Measurements from ENCODE around the gene ZNRF3. TPM values are rescaled to one million over a fixed set of nuclear protein-coding genes. Genes with fewer than 3 reads are reported as not detected.

The ZNRF3 gene
- total and polyA plus RNA-seq, 4 donors = 8.9 to 13.0 (median 11.3) TPM

GRCh38 chr22:28893810-28894209 is 10.4 kb downstream of the ZNRF3 start:
- Histone ChIP-seq H3K4me3 (ENCODE audit: low read depth, low read length) (no peak overlapping the region), H3K27me3 (ENCODE audit: control insufficient read depth, insufficient read depth, low read length) (no peaks in the 10 kb centered on the region), H3K27ac (ENCODE audit: low read depth, low read length) (no peak overlapping the region), H3K36me3 (ENCODE audit: control insufficient read depth, insufficient read depth, low read length) (no peaks in the 10 kb centered on the region), H3K4me1 (ENCODE audit: control insufficient read depth, insufficient read depth, low read length) (peaks cover 22% of the 10 kb centered on the region), H3K9me3 (ENCODE audit: control insufficient read depth, insufficient read depth, low read length) (no peaks in the 10 kb centered on the region)
- DNase-seq (ENCODE audit: low read depth in 4 of 6, low spot score in 6 of 6) = no peak
- 96% methylated on average over 4 of the region's 4 CpGs for WGBS (ENCODE audit: insufficient coverage)

- peaks cover 24% of the 10 kb centered on the region for H3K4me1 ChIP-seq (ENCODE audit: control insufficient read depth, insufficient read depth, low read length)
- no peaks in the 10 kb centered on the region for H3K36me3 ChIP-seq (ENCODE audit: control insufficient read depth, insufficient read depth, low read length)
- H3K27ac ChIP-seq (ENCODE audit: low read depth, low read length) = no peak overlapping the region
- DNase-seq (ENCODE audit: low read depth in 4 of 6, low spot score in 6 of 6) = no peak
- no peaks in the 10 kb centered on the region for H3K27me3 ChIP-seq (ENCODE audit: control insufficient read depth, insufficient read depth, low read length)
- WGBS (ENCODE audit: insufficient coverage) = 34% methylated on average over 8 of the region's 8 CpGs
- no peaks in the 10 kb centered on the region for H3K9me3 ChIP-seq (ENCODE audit: control insufficient read depth, insufficient read depth, low read length)
- H3K4me3 ChIP-seq (ENCODE audit: low read depth, low read length) = no peak overlapping the region
These were observed 11.0 kb downstream of the ZNRF3 start for GRCh38 chr22:28894334-28894733.

- no peaks in the 10 kb centered on the region for H3K9me3 ChIP-seq (ENCODE audit: control insufficient read depth, insufficient read depth, low read length)
- no peak for DNase-seq (ENCODE audit: low read depth in 4 of 6, low spot score in 6 of 6)
- H3K4me1 ChIP-seq (ENCODE audit: control insufficient read depth, insufficient read depth, low read length) = peaks cover 25% of the 10 kb centered on the region
- H3K4me3 ChIP-seq (ENCODE audit: low read depth, low read length) = no peak overlapping the region
- H3K27ac ChIP-seq (ENCODE audit: low read depth, low read length) = no peak overlapping the region
- no peaks in the 10 kb centered on the region for H3K36me3 ChIP-seq (ENCODE audit: control insufficient read depth, insufficient read depth, low read length)
- H3K27me3 ChIP-seq (ENCODE audit: control insufficient read depth, insufficient read depth, low read length) = no peaks in the 10 kb centered on the region
- WGBS (ENCODE audit: insufficient coverage) = 56% methylated on average over 3 of the region's 3 CpGs
These were observed 11.4 kb downstream of the ZNRF3 start for GRCh38 chr22:28894807-28895206.

- Histone ChIP-seq H3K4me1 (ENCODE audit: control insufficient read depth, insufficient read depth, low read length) (peaks cover 25% of the 10 kb centered on the region), H3K4me3 (ENCODE audit: low read depth, low read length) (no peak overlapping the region), H3K27ac (ENCODE audit: low read depth, low read length) (no peak overlapping the region), H3K9me3 (ENCODE audit: control insufficient read depth, insufficient read depth, low read length) (no peaks in the 10 kb centered on the region), H3K36me3 (ENCODE audit: control insufficient read depth, insufficient read depth, low read length) (no peaks in the 10 kb centered on the region), H3K27me3 (ENCODE audit: control insufficient read depth, insufficient read depth, low read length) (no peaks in the 10 kb centered on the region)
- 90% methylated on average over 2 of the region's 2 CpGs for WGBS (ENCODE audit: insufficient coverage)
- no peak for DNase-seq (ENCODE audit: low read depth in 4 of 6, low spot score in 6 of 6)
These were observed 13.2 kb downstream of the ZNRF3 start for GRCh38 chr22:28896611-28897010.

- 80% methylated on average over 1 of the region's 4 CpGs for WGBS (ENCODE audit: insufficient coverage)
- no peak overlapping the region for H3K27ac ChIP-seq (ENCODE audit: low read depth, low read length)
- no peaks in the 10 kb centered on the region for H3K9me3 ChIP-seq (ENCODE audit: control insufficient read depth, insufficient read depth, low read length)
These were observed 14.9 kb downstream of the ZNRF3 start for GRCh38 chr22:28898233-28898629.

GRCh38 chr22:28899199-28899853 is 16.0 kb downstream of the ZNRF3 start:
- WGBS (ENCODE audit: insufficient coverage) = 45% methylated on average over 5 of the region's 9 CpGs

More at GRCh38 chr22:28898233-28898629, 14.9 kb downstream of the ZNRF3 start:
- Histone ChIP-seq H3K36me3 (ENCODE audit: control insufficient read depth, insufficient read depth, low read length) (no peaks in the 10 kb centered on the region), H3K4me3 (ENCODE audit: low read depth, low read length) (no peak overlapping the region), H3K4me1 (ENCODE audit: control insufficient read depth, insufficient read depth, low read length) (peaks cover 28% of the 10 kb centered on the region), H3K27me3 (ENCODE audit: control insufficient read depth, insufficient read depth, low read length) (no peaks in the 10 kb centered on the region)
- no peak for DNase-seq (ENCODE audit: low read depth in 4 of 6, low spot score in 6 of 6)

GRCh38 chr22:28900379-28900925 is 17.1 kb downstream of the ZNRF3 start:
- Histone ChIP-seq H3K4me3 (ENCODE audit: low read depth, low read length) (no peak overlapping the region), H3K36me3 (ENCODE audit: control insufficient read depth, insufficient read depth, low read length) (no peaks in the 10 kb centered on the region), H3K27ac (ENCODE audit: low read depth, low read length) (no peak overlapping the region), H3K4me1 (ENCODE audit: control insufficient read depth, insufficient read depth, low read length) (peaks cover 31% of the 10 kb centered on the region), H3K9me3 (ENCODE audit: control insufficient read depth, insufficient read depth, low read length) (no peaks in the 10 kb centered on the region), H3K27me3 (ENCODE audit: control insufficient read depth, insufficient read depth, low read length) (no peaks in the 10 kb centered on the region)
- DNase-seq (ENCODE audit: low read depth in 4 of 6, low spot score in 6 of 6) = no peak
- WGBS (ENCODE audit: insufficient coverage) = 100% methylated on average over 1 of the region's 4 CpGs

More at GRCh38 chr22:28899199-28899853, 16.0 kb downstream of the ZNRF3 start:
- Histone ChIP-seq H3K4me3 (ENCODE audit: low read depth, low read length) (no peak overlapping the region), H3K27me3 (ENCODE audit: control insufficient read depth, insufficient read depth, low read length) (no peaks in the 10 kb centered on the region), H3K36me3 (ENCODE audit: control insufficient read depth, insufficient read depth, low read length) (no peaks in the 10 kb centered on the region), H3K4me1 (ENCODE audit: control insufficient read depth, insufficient read depth, low read length) (peaks cover 32% of the 10 kb centered on the region), H3K9me3 (ENCODE audit: control insufficient read depth, insufficient read depth, low read length) (no peaks in the 10 kb centered on the region), H3K27ac (ENCODE audit: low read depth, low read length) (no peak overlapping the region)
- DNase-seq (ENCODE audit: low read depth in 4 of 6, low spot score in 6 of 6) = peak in 2 of 6 donors; percentile 53 to 57

- Histone ChIP-seq H3K27me3 (ENCODE audit: control insufficient read depth, insufficient read depth, low read length) (no peaks in the 10 kb centered on the region), H3K9me3 (ENCODE audit: control insufficient read depth, insufficient read depth, low read length) (no peaks in the 10 kb centered on the region), H3K27ac (ENCODE audit: low read depth, low read length) (no peak overlapping the region), H3K36me3 (ENCODE audit: control insufficient read depth, insufficient read depth, low read length) (no peaks in the 10 kb centered on the region), H3K4me3 (ENCODE audit: low read depth, low read length) (no peak overlapping the region), H3K4me1 (ENCODE audit: control insufficient read depth, insufficient read depth, low read length) (peaks cover 42% of the 10 kb centered on the region)
- WGBS (ENCODE audit: insufficient coverage) = 100% methylated on average over 1 of the region's 3 CpGs
- DNase-seq (ENCODE audit: low read depth in 4 of 6, low spot score in 6 of 6) = no peak
These were observed 19.1 kb downstream of the ZNRF3 start for GRCh38 chr22:28902490-28902889.

GRCh38 chr22:28903080-28903479 is 19.7 kb downstream of the ZNRF3 start:
- Histone ChIP-seq H3K27ac (ENCODE audit: low read depth, low read length) (peak overlapping the region; percentile 59), H3K4me3 (ENCODE audit: low read depth, low read length) (no peak overlapping the region), H3K4me1 (ENCODE audit: control insufficient read depth, insufficient read depth, low read length) (peaks cover 39% of the 10 kb centered on the region), H3K9me3 (ENCODE audit: control insufficient read depth, insufficient read depth, low read length) (no peaks in the 10 kb centered on the region), H3K36me3 (ENCODE audit: control insufficient read depth, insufficient read depth, low read length) (no peaks in the 10 kb centered on the region), H3K27me3 (ENCODE audit: control insufficient read depth, insufficient read depth, low read length) (no peaks in the 10 kb centered on the region)
- peak in 1 of 6 donors; percentile 59 for DNase-seq (ENCODE audit: low read depth in 4 of 6, low spot score in 6 of 6)
- WGBS (ENCODE audit: insufficient coverage) = 58% methylated on average over 7 of the region's 11 CpGs

GRCh38 chr22:28903729-28904128 is 20.4 kb downstream of the ZNRF3 start:
- H3K27me3 ChIP-seq (ENCODE audit: control insufficient read depth, insufficient read depth, low read length) = no peaks in the 10 kb centered on the region
- peaks cover 37% of the 10 kb centered on the region for H3K4me1 ChIP-seq (ENCODE audit: control insufficient read depth, insufficient read depth, low read length)
- H3K27ac ChIP-seq (ENCODE audit: low read depth, low read length) = peak overlapping the region; percentile 59
- WGBS (ENCODE audit: insufficient coverage) = 57% methylated on average over 2 of the region's 6 CpGs
- no peaks in the 10 kb centered on the region for H3K9me3 ChIP-seq (ENCODE audit: control insufficient read depth, insufficient read depth, low read length)
- H3K4me3 ChIP-seq (ENCODE audit: low read depth, low read length) = no peak overlapping the region
- no peak for DNase-seq (ENCODE audit: low read depth in 4 of 6, low spot score in 6 of 6)
- no peaks in the 10 kb centered on the region for H3K36me3 ChIP-seq (ENCODE audit: control insufficient read depth, insufficient read depth, low read length)
